ENCODE results near the gene ATF3. TPM values are rescaled to one million over a fixed set of nuclear protein-coding genes. Genes with fewer than 3 reads are reported as not detected.
A peak's percentile ranks its signal among the peaks of the same experiment; 100 is the strongest.

Gene ATF3
- polyA plus RNA-seq, 6 donors from 2014 or later = 0.35 to 1.0 (median 0.76) TPM; not detected in 1

GRCh38 chr1:212607206-212607912 lies 1.2 kb upstream of the ATF3 start:
- Mint-ChIP-seq H3K4me3 (peak overlapping the region; percentile 90 to 98 (median 96)), H3K27ac (peak overlapping the region in 4 of 6 donors; percentile 28 to 87 (median 78)), H3K36me3 (no peaks in the 10 kb centered on the region), H3K27me3 (peaks cover 61 to 78% (median 70%) of the 10 kb centered on the region in 3 donors), H3K9me3 (no peaks in the 10 kb centered on the region), H3K4me1 (peaks cover 15 to 29% (median 25%) of the 10 kb centered on the region in 3 donors)
- DNase-seq (peak; percentile 26), ATAC-seq (ENCODE audit: low read depth in 2 of 2) (no peak)

- no peaks in the 10 kb centered on the region for H3K9me3 Mint-ChIP-seq
- H3K4me3 Mint-ChIP-seq = peak overlapping the region; percentile 90 to 98 (median 96)
- H3K36me3 Mint-ChIP-seq = no peaks in the 10 kb centered on the region
- peak overlapping the region in 4 of 6 donors; percentile 49 to 96 (median 81) for H3K27ac Mint-ChIP-seq
- DNase-seq (peak; percentile 15), ATAC-seq (ENCODE audit: low read depth in 2 of 2) (peak; percentile 1 to 2)
- peaks cover 15 to 29% (median 25%) of the 10 kb centered on the region in 3 donors for H3K4me1 Mint-ChIP-seq
- peaks cover 55 to 72% (median 64%) of the 10 kb centered on the region in 3 donors for H3K27me3 Mint-ChIP-seq
Observed at GRCh38 chr1:212607913-212608391, 609 bp upstream of the ATF3 start.

- peaks cover 15 to 29% (median 29%) of the 10 kb centered on the region in 3 donors for H3K4me1 Mint-ChIP-seq
- H3K4me3 Mint-ChIP-seq = peak overlapping the region; percentile 90 to 98 (median 96)
- no peaks in the 10 kb centered on the region for H3K9me3 Mint-ChIP-seq
- peaks cover 44 to 60% (median 52%) of the 10 kb centered on the region in 3 donors for H3K27me3 Mint-ChIP-seq
- DNase-seq (peak; percentile 39), ATAC-seq (ENCODE audit: low read depth in 2 of 2) (peak; percentile 27 to 32)
- peak overlapping the region; percentile 65 to 96 (median 90) for H3K27ac Mint-ChIP-seq
- H3K36me3 Mint-ChIP-seq = no peaks in the 10 kb centered on the region
Observed at GRCh38 chr1:212608959-212609700, 569 bp downstream of the ATF3 start.

- Mint-ChIP-seq H3K9me3 (no peaks in the 10 kb centered on the region), H3K36me3 (no peaks in the 10 kb centered on the region), H3K4me1 (peaks cover 17 to 33% (median 29%) of the 10 kb centered on the region in 3 donors), H3K4me3 (peak overlapping the region; percentile 88 to 98 (median 96)), H3K27ac (peak overlapping the region in 2 of 6 donors; percentile 24 to 59), H3K27me3 (peaks cover 36 to 52% (median 44%) of the 10 kb centered on the region in 3 donors)
- DNase-seq = no peak
- ATAC-seq (ENCODE audit: low read depth in 2 of 2) = no peak
Observed at GRCh38 chr1:212609701-212610574, 1.4 kb downstream of the ATF3 start.

GRCh38 chr1:212610575-212610967 lies 2.0 kb downstream of the ATF3 start:
- DNase-seq (no peak), ATAC-seq (ENCODE audit: low read depth in 2 of 2) (no peak)
- H3K4me1 Mint-ChIP-seq = peaks cover 17 to 34% (median 29%) of the 10 kb centered on the region in 3 donors
- peak overlapping the region in 1 of 6 donors; percentile 47 for H3K27ac Mint-ChIP-seq
- no peaks in the 10 kb centered on the region for H3K9me3 Mint-ChIP-seq
- peak overlapping the region in 6 of 8 donors; percentile 15 to 96 (median 66) for H3K4me3 Mint-ChIP-seq
- peaks cover 29 to 45% (median 38%) of the 10 kb centered on the region in 3 donors for H3K27me3 Mint-ChIP-seq
- H3K36me3 Mint-ChIP-seq = no peaks in the 10 kb centered on the region

GRCh38 chr1:212611000-212611948 lies 2.7 kb downstream of the ATF3 start:
- peaks cover 17 to 32% (median 26%) of the 10 kb centered on the region in 3 donors for H3K4me1 Mint-ChIP-seq

GRCh38 chr1:212612041-212612961 lies 3.7 kb downstream of the ATF3 start:
- H3K27me3 Mint-ChIP-seq = peaks cover 14 to 28% (median 22%) of the 10 kb centered on the region in 3 donors
- DNase-seq (no peak), ATAC-seq (ENCODE audit: low read depth in 2 of 2) (no peak)
- H3K36me3 Mint-ChIP-seq = no peaks in the 10 kb centered on the region
- H3K27ac Mint-ChIP-seq = peak overlapping the region in 1 of 6 donors; percentile 26
- H3K9me3 Mint-ChIP-seq = no peaks in the 10 kb centered on the region
- peaks cover 14 to 23% (median 15%) of the 10 kb centered on the region in 3 donors for H3K4me1 Mint-ChIP-seq
- peak overlapping the region in 1 of 8 donors; percentile 6 for H3K4me3 Mint-ChIP-seq

More at GRCh38 chr1:212611000-212611948, 2.7 kb downstream of the ATF3 start:
- H3K4me3 Mint-ChIP-seq = peak overlapping the region in 3 of 8 donors; percentile 15 to 95 (median 71)
- H3K27me3 Mint-ChIP-seq = peaks cover 22 to 38% (median 30%) of the 10 kb centered on the region in 3 donors
- no peaks in the 10 kb centered on the region for H3K36me3 Mint-ChIP-seq
- no peak for ATAC-seq (ENCODE audit: low read depth in 2 of 2)
- no peaks in the 10 kb centered on the region for H3K9me3 Mint-ChIP-seq
- no peak overlapping the region for H3K27ac Mint-ChIP-seq
- DNase-seq = no peak

- DNase-seq (no peak), ATAC-seq (ENCODE audit: low read depth in 2 of 2) (no peak)
- H3K27me3 Mint-ChIP-seq = peaks cover 7 to 21% (median 14%) of the 10 kb centered on the region in 3 donors
- H3K27ac Mint-ChIP-seq = peak overlapping the region in 1 of 6 donors; percentile 64
- peaks cover 9 to 15% (median 9%) of the 10 kb centered on the region in 3 donors for H3K4me1 Mint-ChIP-seq
- no peak overlapping the region for H3K4me3 Mint-ChIP-seq
- H3K36me3 Mint-ChIP-seq = no peaks in the 10 kb centered on the region
- no peaks in the 10 kb centered on the region for H3K9me3 Mint-ChIP-seq
Observed at GRCh38 chr1:212613440-212614335, 5.1 kb downstream of the ATF3 start.

GRCh38 chr1:212614453-212615200 lies 6.1 kb downstream of the ATF3 start:
- peaks cover 3 to 19% (median 13%) of the 10 kb centered on the region in 3 donors for H3K27me3 Mint-ChIP-seq
- ATAC-seq (ENCODE audit: low read depth in 2 of 2) (peak in 1 of 2 donors; percentile 30), DNase-seq (no peak)
- H3K9me3 Mint-ChIP-seq = no peaks in the 10 kb centered on the region
- no peak overlapping the region for H3K4me3 Mint-ChIP-seq
- peaks cover 6 to 14% (median 8%) of the 10 kb centered on the region in 3 donors for H3K4me1 Mint-ChIP-seq
- no peaks in the 10 kb centered on the region for H3K36me3 Mint-ChIP-seq
- no peak overlapping the region for H3K27ac Mint-ChIP-seq

- H3K4me3 Mint-ChIP-seq = no peak overlapping the region
- DNase-seq = no peak
- peaks cover 3 to 14% (median 8%) of the 10 kb centered on the region in 3 donors for H3K27me3 Mint-ChIP-seq
- H3K4me1 Mint-ChIP-seq = peaks cover under 1 to 9% (median 3%) of the 10 kb centered on the region in 3 donors
- no peak overlapping the region for H3K27ac Mint-ChIP-seq
- H3K9me3 Mint-ChIP-seq = no peaks in the 10 kb centered on the region
- ATAC-seq (ENCODE audit: low read depth in 2 of 2) = no peak
- H3K36me3 Mint-ChIP-seq = no peaks in the 10 kb centered on the region
Observed at GRCh38 chr1:212615201-212615470, 6.6 kb downstream of the ATF3 start.
